Vagina (tissue), 2 donors: ENCODE results near the gene WDR7.

Experiments used
- CTCF ChIP-seq, 3 experiments: fragments of 450-650 bp in 2 of 3; fragments of 200-600 bp in 1 of 3; sonication (generic) in 1 of 3; IDR thresholded peaks; one replicate each; pipeline ENCODE4 v1.5.1; 2017 to 2019; ENCODE audit warnings: antibody characterized with exemption in 3 of 3, mild to moderate bottlenecking in 2 of 3, moderate library complexity in 2 of 3
- POLR2A ChIP-seq, 2 donors: fragments of 450-650 bp; IDR thresholded peaks; one replicate each; pipeline ENCODE4 v1.6.1; 2017; ENCODE audit warnings: antibody characterized with exemption in 2 of 2, mild to moderate bottlenecking in 2 of 2, moderate library complexity in 2 of 2
- POLR2AphosphoS5 ChIP-seq, 2 donors: sonication (generic); formaldehyde crosslinking; IDR thresholded peaks; one replicate each; pipeline ENCODE4 v1.9.0; 2017; ENCODE audit warnings: antibody characterized with exemption in 2 of 2, mild to moderate bottlenecking in 2 of 2, low read depth in 1 of 2; ENCODE audit not compliant: insufficient read depth in 1 of 2

GRCh38 chr18:56672981-56673380 lies 21.8 kb downstream of the WDR7 start:
- TF ChIP-seq CTCF (IDR thresholded peaks at IDR 0.05) (no peak), POLR2A (IDR thresholded peaks at IDR 0.05) (no peak), POLR2AphosphoS5 (IDR thresholded peaks at IDR 0.05; ENCODE audit: insufficient read depth in 1 of 2, low read depth in 1 of 2) (no peak)
